Upper lobe of left lung (tissue), 6 donors: Measurements from ENCODE around the gene R3HDM2. TPM values are rescaled to one million over a fixed set of nuclear protein-coding genes. Genes with fewer than 3 reads are reported as not detected.
A peak's percentile ranks its signal among the peaks of the same experiment; 100 is the strongest.

Experiments
- ATAC-seq, 2 donors: fragments of 200-7000 bp; cut with Tn5 transposase; one replicate each; pipeline ENCODE4 v1.9.1; 2022; ENCODE audit warnings: mild to moderate bottlenecking in 2 of 2, moderate library complexity in 2 of 2; ENCODE audit not compliant: low FRiP score in 2 of 2
- DNase-seq, 2 donors: peaks; one replicate each; pipeline ENCODE4 v3.0.0-alpha.2; 2019 to 2020
- H3K27ac ChIP-seq, 4 donors: fragments of 200-600 bp; sonication (generic); one replicate each; pipeline ENCODE4 v1.5.1; 2016 to 2019
- H3K27me3 ChIP-seq, 4 donors: fragments of 200-600 bp; sonication (generic); one replicate each; pipeline ENCODE4 v1.5.1; 2017 to 2019
- H3K36me3 ChIP-seq, 4 donors: fragments of 200-600 bp; sonication (generic); one replicate each; pipeline ENCODE4 v1.5.1; 2016 to 2019
- H3K4me1 ChIP-seq, 4 donors: fragments of 200-600 bp; sonication (generic); one replicate each; pipeline ENCODE4 v1.5.1; 2018 to 2019
- H3K4me3 ChIP-seq, 4 donors: fragments of 200-600 bp; sonication (generic); one replicate each; pipeline ENCODE4 v1.5.1; 2017 to 2019; ENCODE audit warnings: mild to moderate bottlenecking in 2 of 4, moderate library complexity in 1 of 4
- H3K9me3 ChIP-seq, 4 donors: fragments of 200-600 bp; sonication (generic); one replicate each; pipeline ENCODE4 v1.5.1; 2018 to 2019
- CTCF ChIP-seq, 6 experiments: fragments of 450-650 bp in 4 of 6; fragments of 200-600 bp in 2 of 6; sonication (generic) in 2 of 6; IDR thresholded peaks; one replicate each; pipeline ENCODE4 v1.5.1; 2016 to 2019; ENCODE audit warnings: antibody characterized with exemption in 6 of 6
- EP300 ChIP-seq, 4 donors: sonication (generic); formaldehyde crosslinking; IDR thresholded peaks; one replicate each; pipeline ENCODE4 v1.5.1; 2017; ENCODE audit warnings: antibody characterized with exemption in 4 of 4, control low read depth in 2 of 4
- POLR2A ChIP-seq, 4 donors: fragments of 450-650 bp; IDR thresholded peaks; one replicate each; pipeline ENCODE4 v1.5.1; 2016 to 2017; ENCODE audit warnings: antibody characterized with exemption in 4 of 4, mild to moderate bottlenecking in 2 of 4
- POLR2AphosphoS5 ChIP-seq, 2 donors: sonication (generic); formaldehyde crosslinking; IDR thresholded peaks; one replicate each; pipeline ENCODE4 v1.5.1; 2017; ENCODE audit warnings: antibody characterized with exemption in 2 of 2
- WGBS, 2 donors: methylation state at CpG; one replicate each; pipeline ENCODE4 v1.1.5; 2017 to 2018; 5-methylcytosine and 5-hydroxymethylcytosine counted together
- total RNA-seq, 6 donors: library from RNA; depleted of rRNA in 4 of 6; stranded (reverse); fragments of >200 nt in 4 of 6; gene quantifications; one replicate each; pipeline versions ENCODE4 v1.1.0 to v1.2.1, GENCODE V29; 2016 to 2021
- donor health status: DM: no; HTN: no; CAD: no; lungs with moderate emphysema.
- donor health status: DM: no; HTN: yes; CAD: no; lungs with severe emphysema.

The R3HDM2 gene
- total RNA-seq, 6 donors from 2014 or later: 39.2 to 94.3 (median 59.2) TPM

GRCh38 chr12:57460468-57460784 is 29.6 kb upstream of the R3HDM2 start:
- H3K4me3 ChIP-seq: peak overlapping the region in 3 of 4 donors; percentile 58 to 79 (median 77)
- peak overlapping the region in 1 of 4 donors; percentile 86 for H3K27ac ChIP-seq

GRCh38 chr12:57459750-57460467 is 29.1 kb upstream of the R3HDM2 start, which contains the start of gene GLI1:
GLI1 (plus strand) TSS chr12:57459785; CDS start chr12:57463692, 3,907 bp downstream.
- peak in 1 of 2 donors; percentile 88 for DNase-seq
- peaks cover 0 to 9% (median 4%) of the 10 kb centered on the region in 4 donors for H3K27me3 ChIP-seq
- WGBS, 2 donors: 2 to 3% methylated on average over 28 to 30 of the region's 36 CpGs

More at GRCh38 chr12:57460468-57460784, 29.6 kb upstream of the R3HDM2 start:
- TF ChIP-seq POLR2A (IDR thresholded peaks at IDR 0.05) (no peak), CTCF (IDR thresholded peaks at IDR 0.05) (no peak), POLR2AphosphoS5 (IDR thresholded peaks at IDR 0.05) (no peak), EP300 (IDR thresholded peaks at IDR 0.05) (no peak)
- WGBS, 2 donors: 2 to 4% methylated on average over 5 of the region's 6 CpGs
- DNase-seq: no peak
- ATAC-seq: no peak
- peaks cover 0 to 9% (median 4%) of the 10 kb centered on the region in 4 donors for H3K27me3 ChIP-seq
- peaks cover 33 to 45% (median 38%) of the 10 kb centered on the region in 4 donors for H3K4me1 ChIP-seq
- H3K36me3 ChIP-seq: no peaks in the 10 kb centered on the region
- H3K9me3 ChIP-seq: no peaks in the 10 kb centered on the region

GRCh38 chr12:57459055-57459749 is 28.4 kb upstream of the R3HDM2 start:
- peak; percentile 90 to 94 for DNase-seq
- Histone ChIP-seq H3K9me3 (no peaks in the 10 kb centered on the region), H3K4me3 (peak overlapping the region; percentile 58 to 81 (median 78)), H3K4me1 (peaks cover 33 to 45% (median 38%) of the 10 kb centered on the region in 4 donors), H3K27me3 (peaks cover 0 to 9% (median 4%) of the 10 kb centered on the region in 4 donors), H3K27ac (peak overlapping the region; percentile 51 to 86 (median 68)), H3K36me3 (no peaks in the 10 kb centered on the region)
- TF ChIP-seq CTCF (IDR thresholded peaks at IDR 0.05): peak; percentile 96 to 99 (median 97)
- TF ChIP-seq EP300 (IDR thresholded peaks at IDR 0.05): no peak
- peak in 1 of 4 donors; percentile 55 for TF ChIP-seq POLR2A (IDR thresholded peaks at IDR 0.05)
- TF ChIP-seq POLR2AphosphoS5 (IDR thresholded peaks at IDR 0.05): peak; percentile 2 to 33
- 0% methylated on average over 21 to 24 of the region's 24 CpGs for WGBS, 2 donors
- peak; percentile 90 to 91 for ATAC-seq

More at GRCh38 chr12:57459750-57460467, 29.1 kb upstream of the R3HDM2 start, which contains the start of gene GLI1:
- no peak for TF ChIP-seq POLR2AphosphoS5 (IDR thresholded peaks at IDR 0.05)
- TF ChIP-seq POLR2A (IDR thresholded peaks at IDR 0.05): no peak
- H3K4me3 ChIP-seq: peak within 1 kb of the TSS; percentile 58 to 81 (median 78)
- no peaks in the 10 kb centered on the region for H3K36me3 ChIP-seq
- H3K9me3 ChIP-seq: no peaks in the 10 kb centered on the region
- peak within 1 kb of the TSS; percentile 51 to 86 (median 68) for H3K27ac ChIP-seq
- ATAC-seq: no peak
- peaks cover 33 to 45% (median 38%) of the 10 kb centered on the region in 4 donors for H3K4me1 ChIP-seq

- H3K27ac ChIP-seq: peak overlapping the region; percentile 51 to 86 (median 68)
- TF ChIP-seq EP300 (IDR thresholded peaks at IDR 0.05): no peak
- no peak for TF ChIP-seq POLR2AphosphoS5 (IDR thresholded peaks at IDR 0.05)
- TF ChIP-seq CTCF (IDR thresholded peaks at IDR 0.05): no peak
- TF ChIP-seq POLR2A (IDR thresholded peaks at IDR 0.05): no peak
- WGBS, 2 donors: 22 to 26% methylated on average over 3 of the region's 3 CpGs
- H3K4me1 ChIP-seq: peaks cover 33 to 45% (median 38%) of the 10 kb centered on the region in 4 donors
- peak overlapping the region in 3 of 4 donors; percentile 58 to 79 (median 77) for H3K4me3 ChIP-seq
- DNase-seq (no peak), ATAC-seq (no peak)
- H3K27me3 ChIP-seq: peaks cover 0 to 9% (median 4%) of the 10 kb centered on the region in 4 donors
- no peaks in the 10 kb centered on the region for H3K36me3 ChIP-seq
- no peaks in the 10 kb centered on the region for H3K9me3 ChIP-seq
Observed at GRCh38 chr12:57458665-57459054, 27.8 kb upstream of the R3HDM2 start.
